Ovary (tissue), 9 donors: Measurements from ENCODE around the gene SFI1. TPM values are rescaled to one million over a fixed set of nuclear protein-coding genes. Genes with fewer than 3 reads are reported as not detected.
"Not testable (repeated sequence)": the region's sequence is repeated elsewhere in the genome, so short reads cannot be mapped to it uniquely, and the experiment has no call there.

ENCODE experiments used
- DNase-seq, 5 donors: peaks; one replicate each; pipeline ENCODE4 v3.0.0-alpha.2; 2019 to 2020
- H3K27ac ChIP-seq, 2 donors: fragments of 200-600 bp; one replicate each; pipeline versions ENCODE4 v1.5.1 to v1.8.0; 2019 to 2022
- H3K27me3 ChIP-seq: fragments of 200-600 bp; one replicate; pipeline ENCODE4 v1.8.0; 2022
- H3K36me3 ChIP-seq: fragments of 200-600 bp; sonication (generic); one replicate; pipeline ENCODE4 v1.5.1; 2019
- H3K4me1 ChIP-seq: one replicate; pipeline ENCODE4 v1.8.1; 2013; ENCODE audit warnings: mild to moderate bottlenecking, moderate library complexity; ENCODE audit not compliant: insufficient read depth
- H3K4me3 ChIP-seq: fragments of 200-600 bp; sonication (generic); one replicate; pipeline ENCODE4 v1.5.1; 2017
- H3K9me3 ChIP-seq, 2 donors: fragments of 200-600 bp in 1 of 2; sonication (generic) in 1 of 2; one replicate each; pipeline versions ENCODE4 v1.5.1 to v1.8.1; 2013 to 2019; ENCODE audit warnings: mild to moderate bottlenecking in 1 of 2, moderate library complexity in 1 of 2
- EP300 ChIP-seq: sonication (generic); formaldehyde crosslinking; IDR thresholded peaks from one replicate; pipeline ENCODE4 v1.6.1; 2017; ENCODE audit warnings: antibody characterized with exemption
- POLR2A ChIP-seq: fragments of 450-650 bp; IDR thresholded peaks from one replicate; pipeline ENCODE4 v1.6.1; 2017; ENCODE audit warnings: antibody characterized with exemption, mild to moderate bottlenecking, moderate library complexity
- WGBS, 3 donors: extraction: QIAGEN DNeasy Blood & Tissue Kit in 1 of 3; methylation state at CpG; one replicate each; pipeline versions ENCODE4 v1.1.5 to v1.1.7; 2013 to 2017; 5-methylcytosine and 5-hydroxymethylcytosine counted together
- intact Hi-C, 4 donors: fragments of 100-400 bp; cut with DNase I; formaldehyde crosslinking; loops; one replicate each; pipeline versions ENCODE4 v1.11.0 to v1.15.1; 2022 to 2023
- polyA plus RNA-seq, 2 donors: library from polyadenylated mRNA; stranded (reverse); fragments of 200-250 nt in 1 of 2; fragments of 350-450 nt in 1 of 2; fragmentation: Illumina TruSeq in 1 of 2; extraction: RNeasy Lipid Tissue Mini Kit (QIAGEN cat#74804) in 1 of 2; gene quantifications; one replicate each; pipeline ENCODE4 v1.2.3, GENCODE V29; 2013 to 2014
- total RNA-seq, 7 donors: library from RNA; depleted of rRNA in 2 of 7; stranded (reverse); fragments of >200 nt in 2 of 7; fragmentation: NEBNext Ultra II Directional in 3 of 7; extraction: Animal tissue kit (Norgen Biotek cat#: 25700) in 3 of 7; gene quantifications; one replicate each; pipeline versions ENCODE4 v1.1.0 to v1.2.4, GENCODE V29; 2016 to 2023
- TF ChIP-seq, protein P1 (sequence below), 3 donors: fragments of 450-650 bp in 2 of 3; fragments of 200-600 bp in 1 of 3; IDR thresholded peaks; one replicate each; pipeline versions ENCODE4 v1.5.1 to v1.8.0; 2016 to 2022; ENCODE audit warnings: antibody characterized with exemption in 3 of 3, mild to moderate bottlenecking in 1 of 3
- donor health status: DM: no; HTN: no; CAD: no; lungs with moderate emphysema.
- donor health status: DM: no; HTN: no; CAD: no.
- donor health status: Bipolar disorder and iron deficiency.
- donor health status: DM: yes; HTN: yes; CAD: no.
- donor health status: DM: no; HTN: no; CAD: no.
- donor health status: DM: yes; HTN: yes; CAD: no.

The SFI1 gene
- total and polyA plus RNA-seq, 9 donors, result 10.8 to 33.9 (median 25.2) TPM

DNA sequence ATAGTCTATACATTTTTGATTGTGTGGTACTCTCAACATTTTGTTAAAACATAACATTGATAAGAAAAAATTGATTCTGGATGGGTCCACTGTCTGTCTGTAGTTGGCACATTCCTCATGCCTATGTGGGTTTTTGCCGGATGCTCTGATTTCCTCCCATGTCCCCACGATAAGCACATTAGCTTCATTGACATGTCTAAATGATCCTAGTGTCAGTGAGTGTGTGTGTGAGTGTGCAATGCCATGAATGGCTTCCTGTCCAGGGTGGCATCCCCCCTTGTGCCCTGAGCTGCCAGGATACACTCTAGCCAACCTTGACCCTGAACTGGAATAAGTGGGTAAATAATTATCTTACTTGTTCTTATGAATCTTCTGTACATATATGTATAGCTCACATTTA lies 5.4 kb downstream of the SFI1 start:
- intact Hi-C loops, result no loop called here
- Histone ChIP-seq H3K27ac (no peak overlapping the region), H3K4me1 (no peaks in the 10 kb centered on the region), H3K9me3 (no peaks in the 10 kb centered on the region), H3K4me3 (no peak overlapping the region), H3K27me3 (no peaks in the 10 kb centered on the region), H3K36me3 (no peaks in the 10 kb centered on the region)
- DNase-seq, result no peak
- 83 to 91% (median 87%) methylated on average over 2 of the region's 2 CpGs for WGBS, 3 donors
- TF ChIP-seq, protein P1, sequence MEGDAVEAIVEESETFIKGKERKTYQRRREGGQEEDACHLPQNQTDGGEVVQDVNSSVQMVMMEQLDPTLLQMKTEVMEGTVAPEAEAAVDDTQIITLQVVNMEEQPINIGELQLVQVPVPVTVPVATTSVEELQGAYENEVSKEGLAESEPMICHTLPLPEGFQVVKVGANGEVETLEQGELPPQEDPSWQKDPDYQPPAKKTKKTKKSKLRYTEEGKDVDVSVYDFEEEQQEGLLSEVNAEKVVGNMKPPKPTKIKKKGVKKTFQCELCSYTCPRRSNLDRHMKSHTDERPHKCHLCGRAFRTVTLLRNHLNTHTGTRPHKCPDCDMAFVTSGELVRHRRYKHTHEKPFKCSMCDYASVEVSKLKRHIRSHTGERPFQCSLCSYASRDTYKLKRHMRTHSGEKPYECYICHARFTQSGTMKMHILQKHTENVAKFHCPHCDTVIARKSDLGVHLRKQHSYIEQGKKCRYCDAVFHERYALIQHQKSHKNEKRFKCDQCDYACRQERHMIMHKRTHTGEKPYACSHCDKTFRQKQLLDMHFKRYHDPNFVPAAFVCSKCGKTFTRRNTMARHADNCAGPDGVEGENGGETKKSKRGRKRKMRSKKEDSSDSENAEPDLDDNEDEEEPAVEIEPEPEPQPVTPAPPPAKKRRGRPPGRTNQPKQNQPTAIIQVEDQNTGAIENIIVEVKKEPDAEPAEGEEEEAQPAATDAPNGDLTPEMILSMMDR (IDR thresholded peaks at IDR 0.05), result no peak
- TF ChIP-seq EP300 (no peak), POLR2A (no peak)

DNA sequence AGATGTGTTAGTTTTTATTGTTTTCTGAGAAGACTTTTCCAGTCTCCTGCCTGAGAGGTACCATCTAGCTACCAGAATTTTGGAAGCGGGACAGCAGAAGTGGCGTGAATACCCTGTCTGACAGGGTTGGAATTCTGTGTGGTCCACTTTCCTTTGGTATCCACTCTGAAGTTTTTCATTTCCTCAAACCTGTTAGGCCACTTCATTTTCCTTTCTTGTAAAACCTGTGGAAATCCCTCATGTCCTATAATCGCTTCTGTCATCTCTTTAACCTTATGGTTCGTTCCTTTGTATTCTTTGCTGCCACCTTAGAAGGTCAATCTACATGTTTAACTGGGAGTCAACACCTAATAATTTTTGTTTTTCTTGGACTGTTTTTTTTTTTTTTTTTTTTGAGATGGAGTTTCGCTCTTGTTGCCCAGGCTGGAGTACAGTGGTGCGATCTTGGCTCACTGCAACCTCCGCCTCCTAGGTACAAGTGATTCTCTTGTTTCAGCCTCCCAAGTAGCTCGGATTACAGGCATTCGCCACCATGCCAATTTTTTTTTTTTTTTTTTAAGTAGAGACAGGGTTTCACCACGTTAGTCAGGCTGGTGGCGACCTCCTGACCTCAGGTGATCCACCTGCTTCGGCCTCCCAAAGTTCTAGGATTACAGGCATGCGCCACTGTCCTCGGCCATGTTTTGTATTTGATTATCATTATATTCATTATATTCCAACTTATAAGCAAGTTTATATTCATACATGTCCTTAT lies 7.1 kb downstream of the SFI1 start:
- intact Hi-C loops, result no loop called here
- Histone ChIP-seq H3K27me3 (no peaks in the 10 kb centered on the region), H3K4me1 (no peaks in the 10 kb centered on the region), H3K9me3 (no peaks in the 10 kb centered on the region), H3K4me3 (no peak overlapping the region), H3K27ac (no peak overlapping the region), H3K36me3 (no peaks in the 10 kb centered on the region)
- DNase-seq, result no peak
- WGBS, 3 donors, result 92 to 95% (median 92%) methylated on average over 14 of the region's 14 CpGs
- TF ChIP-seq POLR2A (no peak), EP300 (no peak)
- TF ChIP-seq, protein P1 (IDR thresholded peaks at IDR 0.05), result no peak

DNA sequence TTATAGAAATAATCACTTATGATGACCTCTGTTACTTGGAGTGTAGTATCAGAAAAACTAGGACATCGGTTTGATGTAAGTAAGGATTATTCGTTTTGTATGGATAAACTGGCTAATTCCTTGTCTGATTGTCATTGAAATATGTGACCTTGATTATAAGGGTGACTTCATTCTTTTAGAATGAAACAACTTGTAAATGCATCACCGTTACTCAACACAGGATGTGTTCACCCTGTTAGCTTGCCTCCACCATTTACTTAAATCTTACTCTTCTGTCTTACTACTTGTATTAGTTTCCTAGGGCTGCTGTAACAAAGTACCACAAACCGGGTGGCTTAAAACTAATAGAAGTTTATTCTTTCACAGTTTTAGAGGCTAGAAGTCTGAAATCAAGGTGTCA lies 7.9 kb downstream of the SFI1 start:
- TF ChIP-seq, protein P1 (IDR thresholded peaks at IDR 0.05), result no peak
- TF ChIP-seq POLR2A, result no peak
- TF ChIP-seq EP300, result no peak
- intact Hi-C loops, result no loop called here
- Histone ChIP-seq H3K36me3 (no peaks in the 10 kb centered on the region), H3K27ac (no peak overlapping the region), H3K4me1 (no peaks in the 10 kb centered on the region), H3K4me3 (no peak overlapping the region), H3K9me3 (no peaks in the 10 kb centered on the region), H3K27me3 (no peaks in the 10 kb centered on the region)
- 82 to 90% (median 88%) methylated on average over 4 of the region's 4 CpGs for WGBS, 3 donors
- no peak for DNase-seq

DNA sequence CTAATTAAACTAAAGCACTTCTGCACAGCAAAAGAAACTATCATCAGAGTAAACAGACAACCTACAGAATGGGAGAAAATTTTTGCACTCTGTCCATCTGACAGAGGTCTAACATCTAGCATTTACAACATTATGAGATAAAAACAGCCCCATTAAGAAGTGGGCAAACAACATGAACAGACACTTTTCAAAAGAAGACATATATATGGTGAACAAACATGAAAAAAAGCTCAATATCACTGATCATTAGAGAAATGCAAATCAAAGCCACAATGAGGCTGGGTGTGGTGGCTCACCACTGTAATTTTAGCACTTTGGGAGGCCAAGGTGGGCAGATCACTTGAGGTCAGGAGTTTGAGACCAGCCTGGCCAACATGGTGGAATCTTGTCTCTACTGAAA lies 11.2 kb downstream of the SFI1 start:
- H3K4me1 ChIP-seq, H3K27me3 ChIP-seq, H3K27ac ChIP-seq, H3K4me3 ChIP-seq, intact Hi-C loops, H3K9me3 ChIP-seq, DNase-seq, H3K36me3 ChIP-seq: not testable (repeated sequence)

DNA sequence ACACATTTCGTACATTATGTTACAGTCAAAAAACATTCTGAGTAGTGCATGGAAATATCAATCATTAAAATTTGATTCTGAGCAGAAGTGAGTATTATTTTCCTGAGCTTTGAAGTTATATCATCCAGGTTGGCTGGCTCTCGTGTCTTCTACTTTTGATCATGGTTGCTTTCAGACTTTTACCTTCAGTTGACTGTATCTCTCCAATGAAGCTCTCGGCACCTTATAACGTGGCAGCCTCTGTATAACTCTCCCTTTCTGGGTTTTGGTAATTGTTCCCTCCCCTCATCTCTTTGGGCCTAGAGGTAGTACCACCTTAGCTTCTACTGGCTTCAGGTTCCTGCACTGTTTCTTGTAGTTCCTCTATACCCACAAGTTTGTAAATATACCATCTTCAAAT lies 12.2 kb downstream of the SFI1 start:
- no peaks in the 10 kb centered on the region for H3K36me3 ChIP-seq
- no peak overlapping the region for H3K4me3 ChIP-seq
- WGBS, 3 donors, result 94 to 96% (median 96%) methylated on average over 4 of the region's 4 CpGs
- intact Hi-C loops, result no loop called here
- H3K27me3 ChIP-seq, result no peaks in the 10 kb centered on the region
- no peaks in the 10 kb centered on the region for H3K9me3 ChIP-seq
- no peak for DNase-seq
- H3K4me1 ChIP-seq, result no peaks in the 10 kb centered on the region
- no peak for TF ChIP-seq EP300
- TF ChIP-seq, protein P1 (IDR thresholded peaks at IDR 0.05), result no peak
- no peak for TF ChIP-seq POLR2A
- H3K27ac ChIP-seq, result no peak overlapping the region
